GM13976 (cell line): ENCODE results near the gene TMEM164.

Experiments
- DNase-seq: peaks from one replicate; pipeline ENCODE4 v3.0.0; 2012; ENCODE audit warnings: low spot score
- CTCF ChIP-seq: IDR thresholded peaks from 2 replicates; pipeline ENCODE4 v1.5.1; 2012; ENCODE audit warnings: borderline replicate concordance, mild to moderate bottlenecking; ENCODE audit not compliant: insufficient read depth; ENCODE audit errors: extremely low read depth, missing control alignments, control extremely low read depth
- in situ Hi-C: fragments of 300-500 bp; cut with MboI; formaldehyde crosslinking; loops from one replicate; pipeline ENCODE4 v1.12.0; 2022; ENCODE audit warnings: low sequenced_read_pairs, mixed read lengths, inconsistent platforms; ENCODE audit not compliant: unreplicated experiment

The TMEM164 gene

GRCh38 chrX:110025395-110025794 is 22.5 kb downstream of the TMEM164 start:
- DNase-seq, result no peak
- no peak for TF ChIP-seq CTCF
- in situ Hi-C loops, result no loop called here

- no peak for DNase-seq
- TF ChIP-seq CTCF, result no peak
- in situ Hi-C loops, result no loop called here
These were observed 23.4 kb downstream of the TMEM164 start for GRCh38 chrX:110026099-110026844.

GRCh38 chrX:110032534-110033147 is 29.7 kb downstream of the TMEM164 start:
- in situ Hi-C loops, result no loop called here
- TF ChIP-seq CTCF, result no peak
- no peak for DNase-seq

- no peak for DNase-seq
- no peak for TF ChIP-seq CTCF
- in situ Hi-C loops, result no loop called here
These were observed 31.1 kb downstream of the TMEM164 start for GRCh38 chrX:110034036-110034435.

- no peak for TF ChIP-seq CTCF
- no peak for DNase-seq
- in situ Hi-C loops, result no loop called here
These were observed 33.5 kb downstream of the TMEM164 start for GRCh38 chrX:110036162-110037033.

- in situ Hi-C loops, result no loop called here
- no peak for DNase-seq
- no peak for TF ChIP-seq CTCF
These were observed 34.3 kb downstream of the TMEM164 start for GRCh38 chrX:110037178-110037577.
